Measurements from ENCODE around the gene MMP2. TPM values are rescaled to one million over a fixed set of nuclear protein-coding genes. Genes with fewer than 3 reads are reported as not detected.

MMP2 gene
- total and polyA plus RNA-seq, 2 of the 13 experiments (the other 11 are each of a cell fraction or from before 2014, with no cell fraction given): 0.31 to 1.3 TPM

- in situ Hi-C loops (cut with HindIII; ENCODE audit: extremely low pct_ligation_motif_present, low pct_unique_long_range_greater_than_20kb): no loop called here
- no peak overlapping the region for H3K4me2 ChIP-seq (ENCODE audit: low read depth, low read length)
- H3K4me1 ChIP-seq (ENCODE audit: insufficient read depth, low read length): no peaks in the 10 kb centered on the region
- H3K79me2 ChIP-seq (ENCODE audit: insufficient read depth, low read length): no peaks in the 10 kb centered on the region
- H3K36me3 ChIP-seq (replicated peaks in 1 of 2; ENCODE audit: control insufficient read depth in 1 of 2, insufficient read depth in 2 of 2, low read length in 2 of 2): no peaks in the 10 kb centered on the region
- no peak overlapping the region for H3K9ac ChIP-seq (ENCODE audit: insufficient read depth, low read depth, low read length)
- ChIA-PET CTCF (ENCODE audit: low intra/inter-chr PET ratio, low total read pairs) (no interaction called here), POLR2A (no interaction called here)
- no TSS peak for BruUV-seq (replicated peaks)
- no peaks in the 10 kb centered on the region for H3K27me3 ChIP-seq (ENCODE audit: control insufficient read depth in 1 of 2, insufficient read depth in 2 of 2, low read length in 2 of 2)
- intact Hi-C loops (cut with micrococcal nuclease; ENCODE audit: unreplicated experiment): no loop called here
- DNase-seq (ENCODE audit: low spot score) (no peak), FAIRE-seq (no peak), ATAC-seq (no peak)
- H4K20me1 ChIP-seq (ENCODE audit: insufficient read depth, low read length): no peaks in the 10 kb centered on the region
- no peak overlapping the region for H2AFZ ChIP-seq (ENCODE audit: low read length)
- WGBS (ENCODE audit: low lambda C conversion rate): 57% methylated on average over 13 of the region's 13 CpGs
- H3K9me3 ChIP-seq (ENCODE audit: low read length): no peaks in the 10 kb centered on the region
- no peak overlapping the region for H3K4me3 ChIP-seq (replicated peaks in 1 of 3; ENCODE audit: insufficient read depth in 1 of 3, low read depth in 2 of 3, low read length in 3 of 3)
- H3K27ac ChIP-seq (ENCODE audit: extremely low read length, insufficient read depth, low read length): no peak overlapping the region
- TF ChIP-seq ZNF703 (CRISPR knock-in tag; IDR thresholded peaks at IDR 0.05; ENCODE audit: borderline replicate concordance) (no peak), HDAC1 (CRISPR knock-in tag; IDR thresholded peaks at IDR 0.05) (no peak), TCF7L2 (IDR thresholded peaks at IDR 0.05; ENCODE audit: low read depth, low read length) (no peak), RERE (CRISPR knock-in tag; IDR thresholded peaks at IDR 0.05; ENCODE audit: low read depth) (no peak), U2AF1 (optimal IDR thresholded peaks at IDR 0.05; ENCODE audit: low read depth, low read length) (no peak), ZNF3 (CRISPR knock-in tag; IDR thresholded peaks at IDR 0.05) (no peak), TFAP4 (IDR thresholded peaks at IDR 0.05; ENCODE audit: borderline replicate concordance, low read depth) (no peak)
- TF ChIP-seq, protein P1, sequence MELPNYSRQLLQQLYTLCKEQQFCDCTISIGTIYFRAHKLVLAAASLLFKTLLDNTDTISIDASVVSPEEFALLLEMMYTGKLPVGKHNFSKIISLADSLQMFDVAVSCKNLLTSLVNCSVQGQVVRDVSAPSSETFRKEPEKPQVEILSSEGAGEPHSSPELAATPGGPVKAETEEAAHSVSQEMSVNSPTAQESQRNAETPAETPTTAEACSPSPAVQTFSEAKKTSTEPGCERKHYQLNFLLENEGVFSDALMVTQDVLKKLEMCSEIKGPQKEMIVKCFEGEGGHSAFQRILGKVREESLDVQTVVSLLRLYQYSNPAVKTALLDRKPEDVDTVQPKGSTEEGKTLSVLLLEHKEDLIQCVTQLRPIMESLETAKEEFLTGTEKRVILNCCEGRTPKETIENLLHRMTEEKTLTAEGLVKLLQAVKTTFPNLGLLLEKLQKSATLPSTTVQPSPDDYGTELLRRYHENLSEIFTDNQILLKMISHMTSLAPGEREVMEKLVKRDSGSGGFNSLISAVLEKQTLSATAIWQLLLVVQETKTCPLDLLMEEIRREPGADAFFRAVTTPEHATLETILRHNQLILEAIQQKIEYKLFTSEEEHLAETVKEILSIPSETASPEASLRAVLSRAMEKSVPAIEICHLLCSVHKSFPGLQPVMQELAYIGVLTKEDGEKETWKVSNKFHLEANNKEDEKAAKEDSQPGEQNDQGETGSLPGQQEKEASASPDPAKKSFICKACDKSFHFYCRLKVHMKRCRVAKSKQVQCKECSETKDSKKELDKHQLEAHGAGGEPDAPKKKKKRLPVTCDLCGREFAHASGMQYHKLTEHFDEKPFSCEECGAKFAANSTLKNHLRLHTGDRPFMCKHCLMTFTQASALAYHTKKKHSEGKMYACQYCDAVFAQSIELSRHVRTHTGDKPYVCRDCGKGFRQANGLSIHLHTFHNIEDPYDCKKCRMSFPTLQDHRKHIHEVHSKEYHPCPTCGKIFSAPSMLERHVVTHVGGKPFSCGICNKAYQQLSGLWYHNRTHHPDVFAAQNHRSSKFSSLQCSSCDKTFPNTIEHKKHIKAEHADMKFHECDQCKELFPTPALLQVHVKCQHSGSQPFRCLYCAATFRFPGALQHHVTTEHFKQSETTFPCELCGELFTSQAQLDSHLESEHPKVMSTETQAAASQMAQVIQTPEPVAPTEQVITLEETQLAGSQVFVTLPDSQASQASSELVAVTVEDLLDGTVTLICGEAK (IDR thresholded peaks at IDR 0.05): no peak
- TF ChIP-seq, protein P1 (CRISPR knock-in tag; IDR thresholded peaks at IDR 0.05): no peak
These were observed 8.2 kb downstream of the MMP2 start for GRCh38 chr16:55487048-55487803.

Measured in HepG2 (cell line).